NAMALWA (cell line): ENCODE data around the gene FRMD8.

Experiments used
- DNase-seq: peaks from one replicate; pipeline ENCODE4 v3.0.0-alpha.2; 2015; ENCODE audit warnings: low spot score

FRMD8 gene

DNA sequence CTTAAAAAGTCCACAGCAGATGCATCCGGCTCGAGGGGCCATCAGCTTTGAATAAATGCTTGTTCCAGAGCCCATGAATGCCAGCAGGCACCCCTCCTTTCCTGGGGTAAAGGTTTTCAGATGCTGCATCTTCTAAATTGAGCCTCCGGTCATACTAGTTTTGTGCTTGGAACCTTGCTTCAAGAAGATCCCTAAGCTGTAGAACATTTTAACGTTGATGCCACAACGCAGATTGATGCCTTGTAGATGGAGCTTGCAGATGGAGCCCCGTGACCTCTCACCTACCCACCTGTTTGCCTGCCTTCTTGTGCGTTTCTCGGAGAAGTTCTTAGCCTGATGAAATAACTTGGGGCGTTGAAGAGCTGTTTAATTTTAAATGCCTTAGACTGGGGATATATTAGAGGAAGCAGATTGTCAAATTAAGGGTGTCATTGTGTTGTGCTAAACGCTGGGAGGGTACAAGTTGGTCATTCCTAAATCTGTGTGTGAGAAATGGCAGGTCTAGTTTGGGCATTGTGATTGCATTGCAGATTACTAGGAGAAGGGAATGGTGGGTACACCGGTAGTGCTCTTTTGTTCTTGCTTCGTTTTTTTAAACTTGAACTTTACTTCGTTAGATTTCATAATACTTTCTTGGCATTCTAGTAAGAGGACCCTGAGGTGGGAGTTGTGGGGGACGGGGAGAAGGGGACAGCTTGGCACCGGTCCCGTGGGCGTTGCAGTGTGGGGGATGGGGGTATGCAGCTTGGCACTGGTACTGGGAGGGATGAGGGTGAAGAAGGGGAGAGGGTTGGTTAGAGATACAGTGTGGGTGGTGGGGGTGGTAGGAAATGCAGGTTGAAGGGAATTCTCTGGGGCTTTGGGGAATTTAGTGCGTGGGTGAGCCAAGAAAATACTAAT lies 38.0 kb downstream of the FRMD8 start:
- DNase-seq = peak; percentile 81

DNA sequence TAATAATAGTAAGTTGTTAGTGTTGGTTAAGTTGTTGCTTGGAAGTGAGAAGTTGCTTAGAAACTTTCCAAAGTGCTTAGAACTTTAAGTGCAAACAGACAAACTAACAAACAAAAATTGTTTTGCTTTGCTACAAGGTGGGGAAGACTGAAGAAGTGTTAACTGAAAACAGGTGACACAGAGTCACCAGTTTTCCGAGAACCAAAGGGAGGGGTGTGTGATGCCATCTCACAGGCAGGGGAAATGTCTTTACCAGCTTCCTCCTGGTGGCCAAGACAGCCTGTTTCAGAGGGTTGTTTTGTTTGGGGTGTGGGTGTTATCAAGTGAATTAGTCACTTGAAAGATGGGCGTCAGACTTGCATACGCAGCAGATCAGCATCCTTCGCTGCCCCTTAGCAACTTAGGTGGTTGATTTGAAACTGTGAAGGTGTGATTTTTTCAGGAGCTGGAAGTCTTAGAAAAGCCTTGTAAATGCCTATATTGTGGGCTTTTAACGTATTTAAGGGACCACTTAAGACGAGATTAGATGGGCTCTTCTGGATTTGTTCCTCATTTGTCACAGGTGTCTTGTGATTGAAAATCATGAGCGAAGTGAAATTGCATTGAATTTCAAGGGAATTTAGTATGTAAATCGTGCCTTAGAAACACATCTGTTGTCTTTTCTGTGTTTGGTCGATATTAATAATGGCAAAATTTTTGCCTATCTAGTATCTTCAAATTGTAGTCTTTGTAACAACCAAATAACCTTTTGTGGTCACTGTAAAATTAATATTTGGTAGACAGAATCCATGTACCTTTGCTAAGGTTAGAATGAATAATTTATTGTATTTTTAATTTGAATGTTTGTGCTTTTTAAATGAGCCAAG lies 38.9 kb downstream of the FRMD8 start:
- peak; percentile 94 for DNase-seq

DNA sequence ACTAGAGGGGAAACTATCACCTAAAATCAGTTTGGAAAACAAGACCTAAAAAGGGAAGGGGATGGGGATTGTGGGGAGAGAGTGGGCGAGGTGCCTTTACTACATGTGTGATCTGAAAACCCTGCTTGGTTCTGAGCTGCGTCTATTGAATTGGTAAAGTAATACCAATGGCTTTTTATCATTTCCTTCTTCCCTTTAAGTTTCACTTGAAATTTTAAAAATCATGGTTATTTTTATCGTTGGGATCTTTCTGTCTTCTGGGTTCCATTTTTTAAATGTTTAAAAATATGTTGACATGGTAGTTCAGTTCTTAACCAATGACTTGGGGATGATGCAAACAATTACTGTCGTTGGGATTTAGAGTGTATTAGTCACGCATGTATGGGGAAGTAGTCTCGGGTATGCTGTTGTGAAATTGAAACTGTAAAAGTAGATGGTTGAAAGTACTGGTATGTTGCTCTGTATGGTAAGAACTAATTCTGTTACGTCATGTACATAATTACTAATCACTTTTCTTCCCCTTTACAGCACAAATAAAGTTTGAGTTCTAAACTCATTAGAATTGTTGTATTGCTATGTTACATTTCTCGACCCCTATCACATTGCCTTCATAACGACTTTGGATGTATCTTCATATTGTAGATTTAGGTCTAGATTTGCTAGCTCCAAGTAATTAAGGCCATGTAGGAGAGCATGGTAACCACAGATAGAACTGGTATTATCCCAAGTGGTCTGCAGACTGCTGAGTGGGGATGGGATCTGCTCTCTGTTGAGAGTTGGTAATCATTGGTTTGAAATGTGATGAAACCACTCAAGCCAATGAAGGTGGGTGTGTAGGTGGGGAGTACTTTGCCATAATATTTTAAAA lies 39.8 kb downstream of the FRMD8 start:
- peak; percentile 92 for DNase-seq

- DNase-seq = peak; percentile 61
Observed at GRCh38 chr11:65426839-65427690, 40.6 kb downstream of the FRMD8 start.

GRCh38 chr11:65427691-65428577 lies 41.5 kb downstream of the FRMD8 start:
- DNase-seq = peak; percentile 53

DNA sequence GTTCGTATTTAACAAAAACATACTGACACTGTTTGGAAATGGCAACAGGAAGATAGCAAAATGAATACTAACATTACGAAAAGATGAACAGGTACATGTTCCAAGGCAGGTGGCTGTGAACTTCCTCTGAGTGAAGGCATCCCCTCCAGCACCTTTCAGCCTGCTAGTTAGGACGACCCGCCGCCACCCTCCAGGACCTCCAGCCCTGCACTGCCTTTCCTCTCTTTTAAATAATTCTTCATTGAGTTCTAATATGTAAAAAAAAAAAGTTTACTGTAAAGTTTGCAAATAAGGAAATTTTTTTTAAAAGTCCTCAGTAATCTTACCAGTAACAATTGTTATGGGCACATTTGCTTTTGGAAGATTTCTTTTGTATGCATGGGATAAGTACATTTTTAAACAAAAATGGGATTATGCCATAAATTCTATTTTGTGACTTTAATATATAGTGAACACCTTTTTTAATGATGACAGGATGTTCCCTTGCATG lies 42.2 kb downstream of the FRMD8 start:
- no peak for DNase-seq

GRCh38 chr11:65429068-65429681 lies 42.7 kb downstream of the FRMD8 start:
- DNase-seq = peak; percentile 52

DNA sequence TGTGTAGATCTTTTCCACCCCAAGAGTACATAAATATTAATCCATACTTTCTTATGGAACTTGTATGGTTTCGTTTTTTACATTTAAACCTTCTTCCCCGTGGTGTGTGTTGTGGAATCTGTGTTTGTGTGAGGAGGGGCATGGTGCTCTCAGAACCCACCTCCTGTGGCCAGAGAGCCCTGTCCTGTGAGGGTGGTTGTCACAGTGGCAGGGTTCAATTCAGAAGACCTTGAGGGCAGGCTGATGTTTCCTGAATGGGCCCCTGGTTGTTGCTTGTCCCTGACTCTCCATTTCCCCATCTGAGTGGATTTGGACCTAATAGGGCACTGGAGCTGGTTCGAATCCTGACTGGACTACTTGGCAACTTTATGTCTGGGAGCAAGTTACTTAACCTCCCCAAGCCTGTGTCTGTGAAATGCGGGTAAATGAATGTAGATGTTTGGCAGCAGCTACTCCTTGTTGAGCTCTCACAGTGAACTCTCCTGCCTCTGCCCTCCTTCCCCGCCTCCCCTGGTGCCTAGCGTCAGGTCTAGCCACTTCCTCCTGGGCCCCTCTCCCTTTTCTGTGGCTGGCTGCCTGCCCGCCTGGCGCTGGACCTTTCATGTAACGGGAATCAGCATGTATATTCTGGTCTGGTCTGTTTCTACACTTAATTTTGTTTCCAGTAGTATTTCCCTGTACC lies 43.4 kb downstream of the FRMD8 start:
- DNase-seq = peak; percentile 68

DNA sequence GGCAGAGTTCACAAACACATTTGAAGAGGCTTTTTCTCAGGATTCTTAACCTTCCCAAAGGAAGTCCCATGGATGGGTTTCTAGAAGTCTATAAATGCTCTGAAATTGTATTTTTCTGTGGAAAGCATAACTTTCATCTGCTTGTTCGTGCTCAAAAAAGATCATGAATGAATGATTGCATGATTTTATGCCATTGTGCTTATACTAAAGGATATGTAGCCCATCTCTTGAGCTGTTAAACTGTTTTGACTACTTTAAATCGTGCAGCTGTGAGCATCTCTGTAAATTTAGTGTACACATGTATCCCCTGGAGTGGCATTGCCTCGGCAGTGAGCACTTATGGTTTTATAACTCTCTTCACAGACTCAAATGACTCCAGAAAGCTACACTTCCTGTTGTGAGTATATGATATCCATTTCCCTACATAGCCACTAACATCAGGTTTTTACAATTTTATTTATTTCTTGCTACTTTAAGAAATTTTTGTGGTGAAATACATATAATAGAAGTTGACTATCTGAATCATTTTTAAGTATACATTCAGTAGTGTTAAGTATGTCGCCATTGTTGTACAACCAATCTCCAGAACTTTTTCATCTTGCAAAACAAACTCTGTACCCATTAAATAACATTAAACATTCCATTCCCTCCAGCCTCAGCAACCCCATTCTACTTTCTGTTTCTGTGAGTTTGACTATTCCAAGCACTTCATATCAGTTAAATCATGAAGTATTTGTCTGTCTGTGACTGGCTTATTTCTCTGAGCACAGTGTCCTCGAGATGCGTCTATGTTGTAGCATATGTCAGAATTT lies 44.2 kb downstream of the FRMD8 start:
- DNase-seq = peak; percentile 74

GRCh38 chr11:65431451-65432099 lies 45.1 kb downstream of the FRMD8 start:
- DNase-seq = peak; percentile 84

GRCh38 chr11:65432100-65432650 lies 45.7 kb downstream of the FRMD8 start:
- no peak for DNase-seq

GRCh38 chr11:65432686-65433582 lies 46.5 kb downstream of the FRMD8 start:
- DNase-seq = peak; percentile 71

GRCh38 chr11:65433657-65434056 lies 47.2 kb downstream of the FRMD8 start:
- DNase-seq = no peak

DNA sequence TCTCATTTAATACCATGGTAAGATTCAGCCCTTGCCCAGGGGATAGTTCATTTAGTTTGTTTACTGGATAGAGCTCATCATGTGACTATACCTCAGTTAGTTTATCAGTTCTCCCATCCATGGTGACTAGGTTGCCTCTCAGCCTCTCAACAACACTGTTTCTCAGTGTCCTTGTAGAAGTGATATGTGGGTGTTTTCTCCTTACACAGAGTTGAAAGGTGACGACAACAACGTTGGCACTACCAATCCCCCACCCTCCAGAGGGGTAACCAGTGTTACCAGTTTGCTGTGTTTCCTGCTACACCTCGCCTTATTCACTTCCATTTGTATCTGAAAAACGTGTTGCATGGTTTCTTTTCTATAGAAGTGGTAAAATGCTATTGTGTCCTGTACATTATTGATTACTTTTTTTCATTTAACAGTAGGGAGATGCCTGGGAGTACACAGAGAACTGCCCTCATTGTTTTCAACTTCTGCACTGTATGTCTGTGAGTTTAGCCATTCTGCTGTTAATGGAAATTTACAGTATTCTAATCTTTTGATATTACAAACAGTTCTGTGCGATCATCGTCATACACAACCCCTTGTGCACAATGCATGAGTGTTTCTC lies 47.7 kb downstream of the FRMD8 start:
- no peak for DNase-seq

- DNase-seq = no peak
Observed at GRCh38 chr11:65434667-65435410, 48.4 kb downstream of the FRMD8 start.
